Cardiac muscle cell (in vitro differentiated cells and primary cell): ENCODE measurements around the gene GLB1L. TPM values are rescaled to one million over a fixed set of nuclear protein-coding genes. Genes with fewer than 3 reads are reported as not detected.

Experiments used
- DNase-seq, 2 donors: peaks; one replicate each; pipeline versions ENCODE4 v3.0.0 to v3.0.0-alpha.2; 2010 to 2017; ENCODE audit warnings: low read depth in 1 of 2, low spot score in 1 of 2
- H3K27ac ChIP-seq: fragments of 200-600 bp; sonication (generic); 2 replicates; pipeline ENCODE4 v1.5.1; 2016
- H3K27me3 ChIP-seq: fragments of 200-600 bp; sonication (generic); 2 replicates; pipeline ENCODE4 v1.6.0; 2016; ENCODE audit warnings: control low read depth
- H3K36me3 ChIP-seq: fragments of 200-600 bp; sonication (generic); 2 replicates; pipeline ENCODE4 v1.5.1; 2016; ENCODE audit warnings: control low read depth
- H3K4me1 ChIP-seq: fragments of 200-600 bp; sonication (generic); 2 replicates; pipeline ENCODE4 v1.8.1; 2017; ENCODE audit warnings: low read depth, mild to moderate bottlenecking, mixed run types
- H3K4me3 ChIP-seq: fragments of 200-600 bp; sonication (generic); 2 replicates; pipeline ENCODE4 v1.5.1; 2016; ENCODE audit warnings: mild to moderate bottlenecking
- H3K9me3 ChIP-seq: fragments of 200-600 bp; sonication (generic); 2 replicates; pipeline ENCODE4 v1.5.1; 2017; ENCODE audit warnings: low read depth, mild to moderate bottlenecking, control low read depth
- CTCF ChIP-seq: IDR thresholded peaks from 2 replicates; pipeline ENCODE4 v1.5.1; 2012; ENCODE audit warnings: low read depth, mild to moderate bottlenecking, low read length
- polyA plus RNA-seq: library from polyadenylated mRNA; unstranded; fragments of >200 nt; fragmentation: Nextera tagmentation; extraction: Ambion mirVana; gene quantifications from 2 replicates; pipeline ENCODE4 v1.2.1, GENCODE V29; 2016
- total RNA-seq: library from RNA; depleted of rRNA; stranded (reverse); fragments of >200 nt; gene quantifications from 2 replicates; pipeline ENCODE4 v1.2.3, GENCODE V29; 2016

The GLB1L gene
- total and polyA plus RNA-seq, 2 experiments from 2014 or later, result 3.3 to 10.4 TPM

- DNase-seq, result no peak
- no peak for TF ChIP-seq CTCF
- no peaks in the 10 kb centered on the region for H3K27me3 ChIP-seq
These were observed 45.6 kb downstream of the GLB1L start for GRCh38 chr2:219199470-219200211.

GRCh38 chr2:219198974-219199373 is 46.3 kb downstream of the GLB1L start:
- no peak for TF ChIP-seq CTCF
- DNase-seq, result no peak
- Histone ChIP-seq H3K27me3 (no peaks in the 10 kb centered on the region), H3K36me3 (no peaks in the 10 kb centered on the region), H3K27ac (no peak overlapping the region), H3K4me3 (no peak overlapping the region), H3K9me3 (no peaks in the 10 kb centered on the region), H3K4me1 (no peaks in the 10 kb centered on the region)

More at GRCh38 chr2:219199470-219200211, 45.6 kb downstream of the GLB1L start:
- H3K36me3 ChIP-seq, result no peaks in the 10 kb centered on the region
- H3K27ac ChIP-seq, result no peak overlapping the region
- no peaks in the 10 kb centered on the region for H3K4me1 ChIP-seq
- H3K4me3 ChIP-seq, result no peak overlapping the region
- no peaks in the 10 kb centered on the region for H3K9me3 ChIP-seq

GRCh38 chr2:219197388-219197787 is 47.9 kb downstream of the GLB1L start:
- H3K27me3 ChIP-seq, result no peaks in the 10 kb centered on the region
- no peak overlapping the region for H3K27ac ChIP-seq
- H3K4me3 ChIP-seq, result no peak overlapping the region
- H3K36me3 ChIP-seq, result no peaks in the 10 kb centered on the region
- no peak for DNase-seq
- no peaks in the 10 kb centered on the region for H3K4me1 ChIP-seq
- H3K9me3 ChIP-seq, result no peaks in the 10 kb centered on the region
- no peak for TF ChIP-seq CTCF

- Histone ChIP-seq H3K9me3 (no peaks in the 10 kb centered on the region), H3K4me1 (no peaks in the 10 kb centered on the region), H3K4me3 (no peak overlapping the region), H3K36me3 (peaks cover 25% of the 10 kb centered on the region), H3K27me3 (no peaks in the 10 kb centered on the region), H3K27ac (no peak overlapping the region)
- no peak for DNase-seq
- TF ChIP-seq CTCF, result no peak
These were observed 58.3 kb downstream of the GLB1L start for GRCh38 chr2:219186754-219187456.

Other genes starting within 250 kb of the GLB1L start
- 0.07 and 2.2 TPM in 2 replicates for gene CFAP65, start 203.9 kb downstream of the GLB1L start, total RNA-seq
- gene CFAP65, start 203.9 kb downstream of the GLB1L start, polyA plus RNA-seq, result 0.12 and 0.45 TPM in 2 replicates
- not detected in 2 replicates for gene IHH, start 184.5 kb downstream of the GLB1L start, total RNA-seq
- gene IHH, start 184.5 kb downstream of the GLB1L start, polyA plus RNA-seq, result not detected in 2 replicates
- 8.4 and 12.9 TPM in 2 replicates for gene NHEJ1, start 84.6 kb downstream of the GLB1L start, total RNA-seq
- 7.7 and 9.4 TPM in 2 replicates for gene NHEJ1, start 84.6 kb downstream of the GLB1L start, polyA plus RNA-seq
- gene SLC23A3, start 75.4 kb downstream of the GLB1L start, total RNA-seq, result 0.09 TPM in 1 of 2 replicates, not detected in the other
- gene SLC23A3, start 75.4 kb downstream of the GLB1L start, polyA plus RNA-seq, result 0.11 TPM in 1 of 2 replicates, not detected in the other
- 42.1 and 42.6 TPM in 2 replicates for gene CNPPD1, start 68.5 kb downstream of the GLB1L start, total RNA-seq
- 70.2 and 81.9 TPM in 2 replicates for gene CNPPD1, start 68.5 kb downstream of the GLB1L start, polyA plus RNA-seq
- gene RETREG2, start 67.2 kb downstream of the GLB1L start, total RNA-seq, result 72.0 and 74.0 TPM in 2 replicates
- 77.6 and 101 TPM in 2 replicates for gene RETREG2, start 67.2 kb downstream of the GLB1L start, polyA plus RNA-seq
- gene ZFAND2B, start 38.7 kb downstream of the GLB1L start, total RNA-seq, result 32.6 and 35.4 TPM in 2 replicates
- 49.0 and 54.8 TPM in 2 replicates for gene ZFAND2B, start 38.7 kb downstream of the GLB1L start, polyA plus RNA-seq
- gene ABCB6, start 26.5 kb downstream of the GLB1L start, total RNA-seq, result 9.6 and 24.2 TPM in 2 replicates
- 24.2 and 32.9 TPM in 2 replicates for gene ABCB6, start 26.5 kb downstream of the GLB1L start, polyA plus RNA-seq
- gene ATG9A, start 15.8 kb downstream of the GLB1L start, total RNA-seq, result 71.4 and 75.1 TPM in 2 replicates
- gene ATG9A, start 15.8 kb downstream of the GLB1L start, polyA plus RNA-seq, result 74.3 and 85.0 TPM in 2 replicates
- 100 and 139 TPM in 2 replicates for gene ANKZF1, start 15.6 kb downstream of the GLB1L start, total RNA-seq
- 135 and 175 TPM in 2 replicates for gene ANKZF1, start 15.6 kb downstream of the GLB1L start, polyA plus RNA-seq
- gene STK16, start within 50 bp of the GLB1L start, total RNA-seq, result 28.5 and 31.6 TPM in 2 replicates
- 12.1 and 15.8 TPM in 2 replicates for gene STK16, start within 50 bp of the GLB1L start, polyA plus RNA-seq
- not detected in 2 replicates for gene TUBA4B, start 7.8 kb upstream of the GLB1L start, total RNA-seq
- not detected in 2 replicates for gene TUBA4B, start 7.8 kb upstream of the GLB1L start, polyA plus RNA-seq
- gene TUBA4A, start 8.5 kb upstream of the GLB1L start, total RNA-seq, result 1.6 and 2.6 TPM in 2 replicates
- gene TUBA4A, start 8.5 kb upstream of the GLB1L start, polyA plus RNA-seq, result 2.3 and 6.5 TPM in 2 replicates
- 182 and 223 TPM in 2 replicates for gene DNAJB2, start 33.9 kb upstream of the GLB1L start, total RNA-seq
- gene DNAJB2, start 33.9 kb upstream of the GLB1L start, polyA plus RNA-seq, result 60.6 and 61.0 TPM in 2 replicates
- 0.36 and 1.2 TPM in 2 replicates for gene PTPRN, start 64.0 kb upstream of the GLB1L start, total RNA-seq
- 0.22 and 1.4 TPM in 2 replicates for gene PTPRN, start 64.0 kb upstream of the GLB1L start, polyA plus RNA-seq
- gene RESP18, start 87.3 kb upstream of the GLB1L start, total RNA-seq, result not detected in 2 replicates
- not detected in 2 replicates for gene RESP18, start 87.3 kb upstream of the GLB1L start, polyA plus RNA-seq
- gene DNPEP, start 142.5 kb upstream of the GLB1L start, total RNA-seq, result 67.2 and 70.4 TPM in 2 replicates
- 104 and 117 TPM in 2 replicates for gene DNPEP, start 142.5 kb upstream of the GLB1L start, polyA plus RNA-seq
- gene DES, start 172.9 kb upstream of the GLB1L start, total RNA-seq, result 37.2 and 47.0 TPM in 2 replicates
- gene DES, start 172.9 kb upstream of the GLB1L start, polyA plus RNA-seq, result 17.5 and 20.4 TPM in 2 replicates
- gene SPEG, start 189.4 kb upstream of the GLB1L start, total RNA-seq, result 275 and 292 TPM in 2 replicates
- 185 and 188 TPM in 2 replicates for gene SPEG, start 189.4 kb upstream of the GLB1L start, polyA plus RNA-seq